ENCODE measurements around the gene STAT2. TPM values are rescaled to one million over a fixed set of nuclear protein-coding genes. Genes with fewer than 3 reads are reported as not detected.

Gene STAT2
- total and polyA plus RNA-seq, 9 of the 15 experiments (the other 6 are each of a cell fraction or from before 2014, with no cell fraction given) = 15.5 to 46.9 (median 40.1) TPM

DNA sequence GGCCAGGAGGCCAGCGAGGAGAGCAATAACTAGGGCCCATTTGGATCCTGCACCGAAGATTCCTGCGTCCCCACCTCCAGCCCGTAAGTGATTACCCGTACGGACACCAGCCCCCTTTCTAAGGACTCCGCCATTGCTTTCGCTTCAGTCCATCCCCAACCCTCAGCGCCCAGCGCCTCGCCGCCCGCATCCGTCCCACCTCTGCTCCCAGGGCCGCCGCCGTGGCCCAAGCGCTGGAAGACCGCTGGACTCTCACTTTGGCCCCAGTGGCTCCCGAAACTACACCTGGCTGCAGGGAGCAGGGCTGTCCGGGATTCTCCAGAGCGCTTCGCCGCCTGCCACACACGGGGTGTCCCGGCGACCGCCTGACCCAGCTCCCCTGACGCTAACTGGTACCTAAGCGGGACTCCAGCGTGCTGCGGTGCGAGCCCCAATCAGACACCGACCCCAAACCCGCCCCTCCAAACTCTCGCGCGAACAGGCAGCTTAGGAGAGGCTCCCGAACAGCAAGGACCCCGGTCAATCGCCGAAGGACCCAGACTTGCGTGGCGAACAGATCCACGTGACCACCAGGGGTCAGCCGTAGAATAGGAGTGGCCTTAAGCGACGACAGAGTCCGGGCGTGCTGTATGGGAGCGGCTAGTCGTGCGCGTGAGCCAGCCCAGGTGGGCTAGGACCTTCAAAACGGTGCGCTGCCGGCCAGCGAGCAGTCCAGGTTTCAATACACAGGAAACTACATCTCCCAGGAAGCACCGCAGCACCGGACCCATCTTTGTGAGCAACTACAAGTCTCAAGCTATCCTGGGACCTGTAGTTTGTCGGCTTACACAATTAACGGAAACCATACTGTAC, 44.1 kb downstream of the STAT2 start, which contains the start of gene CNPY2 (continued):
- TF ChIP-seq, protein P1, sequence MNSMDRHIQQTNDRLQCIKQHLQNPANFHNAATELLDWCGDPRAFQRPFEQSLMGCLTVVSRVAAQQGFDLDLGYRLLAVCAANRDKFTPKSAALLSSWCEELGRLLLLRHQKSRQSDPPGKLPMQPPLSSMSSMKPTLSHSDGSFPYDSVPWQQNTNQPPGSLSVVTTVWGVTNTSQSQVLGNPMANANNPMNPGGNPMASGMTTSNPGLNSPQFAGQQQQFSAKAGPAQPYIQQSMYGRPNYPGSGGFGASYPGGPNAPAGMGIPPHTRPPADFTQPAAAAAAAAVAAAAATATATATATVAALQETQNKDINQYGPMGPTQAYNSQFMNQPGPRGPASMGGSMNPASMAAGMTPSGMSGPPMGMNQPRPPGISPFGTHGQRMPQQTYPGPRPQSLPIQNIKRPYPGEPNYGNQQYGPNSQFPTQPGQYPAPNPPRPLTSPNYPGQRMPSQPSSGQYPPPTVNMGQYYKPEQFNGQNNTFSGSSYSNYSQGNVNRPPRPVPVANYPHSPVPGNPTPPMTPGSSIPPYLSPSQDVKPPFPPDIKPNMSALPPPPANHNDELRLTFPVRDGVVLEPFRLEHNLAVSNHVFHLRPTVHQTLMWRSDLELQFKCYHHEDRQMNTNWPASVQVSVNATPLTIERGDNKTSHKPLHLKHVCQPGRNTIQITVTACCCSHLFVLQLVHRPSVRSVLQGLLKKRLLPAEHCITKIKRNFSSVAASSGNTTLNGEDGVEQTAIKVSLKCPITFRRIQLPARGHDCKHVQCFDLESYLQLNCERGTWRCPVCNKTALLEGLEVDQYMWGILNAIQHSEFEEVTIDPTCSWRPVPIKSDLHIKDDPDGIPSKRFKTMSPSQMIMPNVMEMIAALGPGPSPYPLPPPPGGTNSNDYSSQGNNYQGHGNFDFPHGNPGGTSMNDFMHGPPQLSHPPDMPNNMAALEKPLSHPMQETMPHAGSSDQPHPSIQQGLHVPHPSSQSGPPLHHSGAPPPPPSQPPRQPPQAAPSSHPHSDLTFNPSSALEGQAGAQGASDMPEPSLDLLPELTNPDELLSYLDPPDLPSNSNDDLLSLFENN (IDR thresholded peaks at IDR 0.05; ENCODE audit: low read depth in 2 of 2, low read length in 2 of 2) = no peak
- TF ChIP-seq ZNF507 (tag; conservative IDR thresholded peaks at IDR 0.05) (no peak), ILF3 (IDR thresholded peaks at IDR 0.05; ENCODE audit: borderline replicate concordance) (no peak), EP300 (IDR thresholded peaks at IDR 0.05; ENCODE audit: low read length) (no peak), NUFIP1 (IDR thresholded peaks at IDR 0.05; ENCODE audit: partially characterized antibody) (no peak), ZBTB1 (CRISPR knock-in tag; IDR thresholded peaks at IDR 0.05; ENCODE audit: borderline replicate concordance, low read depth) (no peak), RAD21 (CRISPR knock-in tag; conservative IDR thresholded peaks at IDR 0.05 in 1 of 2, IDR thresholded peaks at IDR 0.05 in 1 of 2) (peak; percentile 46 to 83), ZZZ3 (IDR thresholded peaks at IDR 0.05) (no peak), ARNT (IDR thresholded peaks at IDR 0.05) (no peak), ZNF589 (CRISPR knock-in tag; IDR thresholded peaks at IDR 0.05; ENCODE audit: low read depth) (peak; percentile 64; the same call in 1 of the 2 replicates), ESRRB (CRISPR knock-in tag; IDR thresholded peaks at IDR 0.05; ENCODE audit: borderline replicate concordance) (no peak), ZNF124 (CRISPR knock-in tag; IDR thresholded peaks at IDR 0.05) (no peak), ZNF24 (IDR thresholded peaks at IDR 0.05) (no peak), MAFG (tag; conservative IDR thresholded peaks at IDR 0.05) (no peak), ZNF717 (CRISPR knock-in tag; IDR thresholded peaks at IDR 0.05) (no peak), RHOXF2B (CRISPR knock-in tag; conservative IDR thresholded peaks at IDR 0.05) (no peak), ZBTB17 (CRISPR knock-in tag; IDR thresholded peaks at IDR 0.05) (peak; percentile 33; the same call in 1 of the 2 replicates), TARDBP (IDR thresholded peaks at IDR 0.05) (no peak), E2F3 (CRISPR knock-in tag; IDR thresholded peaks at IDR 0.05) (no peak), ZNF316 (IDR thresholded peaks at IDR 0.05) (no peak)
- TF ChIP-seq, protein P2, sequence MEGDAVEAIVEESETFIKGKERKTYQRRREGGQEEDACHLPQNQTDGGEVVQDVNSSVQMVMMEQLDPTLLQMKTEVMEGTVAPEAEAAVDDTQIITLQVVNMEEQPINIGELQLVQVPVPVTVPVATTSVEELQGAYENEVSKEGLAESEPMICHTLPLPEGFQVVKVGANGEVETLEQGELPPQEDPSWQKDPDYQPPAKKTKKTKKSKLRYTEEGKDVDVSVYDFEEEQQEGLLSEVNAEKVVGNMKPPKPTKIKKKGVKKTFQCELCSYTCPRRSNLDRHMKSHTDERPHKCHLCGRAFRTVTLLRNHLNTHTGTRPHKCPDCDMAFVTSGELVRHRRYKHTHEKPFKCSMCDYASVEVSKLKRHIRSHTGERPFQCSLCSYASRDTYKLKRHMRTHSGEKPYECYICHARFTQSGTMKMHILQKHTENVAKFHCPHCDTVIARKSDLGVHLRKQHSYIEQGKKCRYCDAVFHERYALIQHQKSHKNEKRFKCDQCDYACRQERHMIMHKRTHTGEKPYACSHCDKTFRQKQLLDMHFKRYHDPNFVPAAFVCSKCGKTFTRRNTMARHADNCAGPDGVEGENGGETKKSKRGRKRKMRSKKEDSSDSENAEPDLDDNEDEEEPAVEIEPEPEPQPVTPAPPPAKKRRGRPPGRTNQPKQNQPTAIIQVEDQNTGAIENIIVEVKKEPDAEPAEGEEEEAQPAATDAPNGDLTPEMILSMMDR (IDR thresholded peaks at IDR 0.05 in 2 of 3, conservative IDR thresholded peaks at IDR 0.05 in 1 of 3; ENCODE audit: insufficient read depth in 2 of 3, low read depth in 1 of 3, low read length in 3 of 3) = peak; percentile 69 to 76 (median 75)
- TF ChIP-seq, protein P3, sequence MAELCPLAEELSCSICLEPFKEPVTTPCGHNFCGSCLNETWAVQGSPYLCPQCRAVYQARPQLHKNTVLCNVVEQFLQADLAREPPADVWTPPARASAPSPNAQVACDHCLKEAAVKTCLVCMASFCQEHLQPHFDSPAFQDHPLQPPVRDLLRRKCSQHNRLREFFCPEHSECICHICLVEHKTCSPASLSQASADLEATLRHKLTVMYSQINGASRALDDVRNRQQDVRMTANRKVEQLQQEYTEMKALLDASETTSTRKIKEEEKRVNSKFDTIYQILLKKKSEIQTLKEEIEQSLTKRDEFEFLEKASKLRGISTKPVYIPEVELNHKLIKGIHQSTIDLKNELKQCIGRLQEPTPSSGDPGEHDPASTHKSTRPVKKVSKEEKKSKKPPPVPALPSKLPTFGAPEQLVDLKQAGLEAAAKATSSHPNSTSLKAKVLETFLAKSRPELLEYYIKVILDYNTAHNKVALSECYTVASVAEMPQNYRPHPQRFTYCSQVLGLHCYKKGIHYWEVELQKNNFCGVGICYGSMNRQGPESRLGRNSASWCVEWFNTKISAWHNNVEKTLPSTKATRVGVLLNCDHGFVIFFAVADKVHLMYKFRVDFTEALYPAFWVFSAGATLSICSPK (IDR thresholded peaks at IDR 0.05; ENCODE audit: borderline replicate concordance) = no peak

Data from K562 (cell line).